ENCODE data around the gene PTGES2. TPM values are rescaled to one million over a fixed set of nuclear protein-coding genes. Genes with fewer than 3 reads are reported as not detected.

The PTGES2 gene
- total and polyA plus RNA-seq, 2 of the 13 experiments (the other 11 are each of a cell fraction or from before 2014, with no cell fraction given): 63.7 to 79.8 TPM

GRCh38 chr9:128153060-128153946 is 25.8 kb upstream of the PTGES2 start:
- H3K4me2 ChIP-seq (ENCODE audit: low read depth, low read length): peak overlapping the region; percentile 62
- peaks cover 58% of the 10 kb centered on the region for H3K4me1 ChIP-seq (ENCODE audit: insufficient read depth, low read length)
- peak overlapping the region in 1 of 3 experiments; percentile 53; a peak in 1 of 6 replicates for H3K4me3 ChIP-seq (replicated peaks in 1 of 3; ENCODE audit: insufficient read depth in 1 of 3, low read depth in 2 of 3, low read length in 3 of 3)
- peaks cover 9 to 38% of the 10 kb centered on the region in 2 experiments; a peak in 4 of 5 replicates for H3K27me3 ChIP-seq (ENCODE audit: control insufficient read depth in 1 of 2, insufficient read depth in 2 of 2, low read length in 2 of 2)
- peak overlapping the region; percentile 34; the same call in 1 of the 2 replicates for H3K9ac ChIP-seq (ENCODE audit: insufficient read depth, low read depth, low read length)
- no peaks in the 10 kb centered on the region for H3K79me2 ChIP-seq (ENCODE audit: insufficient read depth, low read length)
- in situ Hi-C loops (cut with HindIII; ENCODE audit: extremely low pct_ligation_motif_present, low pct_unique_long_range_greater_than_20kb): no loop called here
- H3K27ac ChIP-seq (ENCODE audit: extremely low read length, insufficient read depth, low read length): no peak overlapping the region
- no peaks in the 10 kb centered on the region for H3K9me3 ChIP-seq (ENCODE audit: low read length)
- no peaks in the 10 kb centered on the region for H4K20me1 ChIP-seq (ENCODE audit: insufficient read depth, low read length)
- TF ChIP-seq HMG20B (CRISPR knock-in tag; conservative IDR thresholded peaks at IDR 0.05) (no peak), HIC2 (CRISPR knock-in tag; IDR thresholded peaks at IDR 0.05; ENCODE audit: low read depth) (peak; percentile 63; the same call in 1 of the 2 replicates), ZNF451 (CRISPR knock-in tag; IDR thresholded peaks at IDR 0.05) (0 out of 2 replicates have a peak, but pooled peaks have one; percentile 42), ZNF768 (CRISPR knock-in tag; IDR thresholded peaks at IDR 0.05) (peak; percentile 9; the same call in 1 of the 2 replicates), BCL6 (CRISPR knock-in tag; IDR thresholded peaks at IDR 0.05) (peak; percentile 40; the same call in 1 of the 2 replicates), CHD2 (IDR thresholded peaks at IDR 0.05; ENCODE audit: low read depth, low read length) (no peak), ZNF883 (CRISPR knock-in tag; IDR thresholded peaks at IDR 0.05; ENCODE audit: not compliant biosample characterization) (peak; percentile 2), RARG (CRISPR knock-in tag; IDR thresholded peaks at IDR 0.05; ENCODE audit: low read depth) (no peak), SMC3 (IDR thresholded peaks at IDR 0.05; ENCODE audit: low read length) (no peak), XBP1 (CRISPR knock-in tag; IDR thresholded peaks at IDR 0.05) (no peak), ZNF776 (CRISPR knock-in tag; IDR thresholded peaks at IDR 0.05) (no peak), ZFAT (CRISPR knock-in tag; conservative IDR thresholded peaks at IDR 0.05) (no peak), FOXA3 (CRISPR knock-in tag; IDR thresholded peaks at IDR 0.05) (peak; percentile 26; the same call in 1 of the 2 replicates), ZNF687 (CRISPR knock-in tag; IDR thresholded peaks at IDR 0.05) (peak; percentile 40)
- TF ChIP-seq, protein P1, sequence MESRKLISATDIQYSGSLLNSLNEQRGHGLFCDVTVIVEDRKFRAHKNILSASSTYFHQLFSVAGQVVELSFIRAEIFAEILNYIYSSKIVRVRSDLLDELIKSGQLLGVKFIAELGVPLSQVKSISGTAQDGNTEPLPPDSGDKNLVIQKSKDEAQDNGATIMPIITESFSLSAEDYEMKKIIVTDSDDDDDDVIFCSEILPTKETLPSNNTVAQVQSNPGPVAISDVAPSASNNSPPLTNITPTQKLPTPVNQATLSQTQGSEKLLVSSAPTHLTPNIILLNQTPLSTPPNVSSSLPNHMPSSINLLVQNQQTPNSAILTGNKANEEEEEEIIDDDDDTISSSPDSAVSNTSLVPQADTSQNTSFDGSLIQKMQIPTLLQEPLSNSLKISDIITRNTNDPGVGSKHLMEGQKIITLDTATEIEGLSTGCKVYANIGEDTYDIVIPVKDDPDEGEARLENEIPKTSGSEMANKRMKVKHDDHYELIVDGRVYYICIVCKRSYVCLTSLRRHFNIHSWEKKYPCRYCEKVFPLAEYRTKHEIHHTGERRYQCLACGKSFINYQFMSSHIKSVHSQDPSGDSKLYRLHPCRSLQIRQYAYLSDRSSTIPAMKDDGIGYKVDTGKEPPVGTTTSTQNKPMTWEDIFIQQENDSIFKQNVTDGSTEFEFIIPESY (CRISPR knock-in tag; IDR thresholded peaks at IDR 0.05): peak; percentile 71
- no peaks in the 10 kb centered on the region for H3K36me3 ChIP-seq (replicated peaks in 1 of 2; ENCODE audit: control insufficient read depth in 1 of 2, insufficient read depth in 2 of 2, low read length in 2 of 2)
- ATAC-seq: peak; percentile 44
- intact Hi-C loops (cut with micrococcal nuclease; ENCODE audit: unreplicated experiment): no loop called here
- WGBS (ENCODE audit: low lambda C conversion rate): 29% methylated on average over 9 of the region's 26 CpGs
- no TSS peak for BruUV-seq (replicated peaks)
- FAIRE-seq: no peak
- POLR2A ChIA-PET: interaction anchor here (1.8 kb wide), 1 partner anchor 37 kb away, joined by 5 read pairs; no protein-coding TSS in a partner anchor
- CTCF ChIA-PET (ENCODE audit: low intra/inter-chr PET ratio, low total read pairs): no interaction called here
- DNase-seq (ENCODE audit: low spot score): no peak
- peak overlapping the region; percentile 23 for H2AFZ ChIP-seq (ENCODE audit: low read length)
